HepG2 (cell line): ENCODE results near the gene MEX3A. TPM values are rescaled to one million over a fixed set of nuclear protein-coding genes. Genes with fewer than 3 reads are reported as not detected.

Experiments used
- ATAC-seq: fragments of 200-7000 bp; cut with Tn5 transposase; 3 replicates; pipeline ENCODE4 v1.9.1; 2020; ENCODE audit warnings: mild to moderate bottlenecking, moderate library complexity
- BruUV-seq: library from RNA; stranded (reverse); fragments of 400-500 nt; replicated peaks from 2 replicates; lab custom pipeline; 2021; lab: Mats Ljungman, UMichigan
- CTCF ChIA-PET: fragments of 300-600 bp; formaldehyde crosslinking; extraction: SDS; loops from one replicate; lab custom pipeline; 2021; ENCODE audit warnings: low total read pairs, inconsistent platforms, low intra/inter-chr PET ratio; lab: Yijun Ruan, JAX
- POLR2A ChIA-PET: fragments of 350-600 bp; sonication (Branson Sonifier 250); formaldehyde crosslinking; loops from one replicate; lab custom pipeline; 2020; ENCODE audit warnings: antibody characterized with exemption, inconsistent platforms; lab: Yijun Ruan, JAX
- DNase-seq: peaks from one replicate; pipeline ENCODE4 v3.0.0-alpha.2; 2015; ENCODE audit warnings: low spot score
- FAIRE-seq: peaks from 3 replicates; lab custom pipeline; 2011; peaks lifted over from hg19 to GRCh38; lab: Jason Lieb, UNC
- H2AFZ ChIP-seq: one replicate; pipeline ENCODE4 v1.6.1; 2011; ENCODE audit warnings: low read length, inconsistent platforms
- H3K27ac ChIP-seq: fragments of 300-600 bp; 3 replicates; pipeline ENCODE4 v1.8.0; 2011; ENCODE audit warnings: mixed run types, mild to moderate bottlenecking, mixed read lengths, low read length, inconsistent platforms; ENCODE audit not compliant: insufficient read depth; ENCODE audit errors: extremely low read length
- H3K27me3 ChIP-seq, 2 experiments: fragments of 200-600 bp in 1 of 2; 2 replicates in 1 of 2; 3 replicates in 1 of 2; pipeline versions ENCODE4 v1.6.0 to v1.8.0; 2011; ENCODE audit warnings: low read length in 2 of 2, mild to moderate bottlenecking in 2 of 2, moderate library complexity in 2 of 2, inconsistent platforms in 1 of 2; ENCODE audit not compliant: insufficient read depth in 2 of 2, control insufficient read depth in 1 of 2
- H3K36me3 ChIP-seq, 2 experiments: fragments of 200-600 bp in 1 of 2; replicated peaks in 1 of 2; 2 replicates in 1 of 2; 3 replicates in 1 of 2; pipeline versions ENCODE4 v1.5.1 to v1.8.0; 2011; ENCODE audit warnings: low read length in 2 of 2, inconsistent platforms in 1 of 2; ENCODE audit not compliant: insufficient read depth in 2 of 2, control insufficient read depth in 1 of 2
- H3K4me1 ChIP-seq: 2 replicates; pipeline ENCODE4 v1.5.1; 2012; ENCODE audit warnings: low read length, inconsistent platforms; ENCODE audit not compliant: insufficient read depth
- H3K4me2 ChIP-seq: 2 replicates; pipeline ENCODE4 v1.6.0; 2011; ENCODE audit warnings: low read depth, low read length, inconsistent platforms
- H3K4me3 ChIP-seq, 3 experiments: fragments of 200-600 bp in 1 of 3; sonication (generic), shearing (Covaris generic) in 1 of 3; replicated peaks in 1 of 3; 2 replicates each; pipeline ENCODE4 v1.5.1; 2011 to 2016; ENCODE audit warnings: low read length in 3 of 3, inconsistent platforms in 2 of 3, low read depth in 2 of 3, mild to moderate bottlenecking in 2 of 3, control low read depth in 1 of 3, mixed read lengths in 1 of 3; ENCODE audit not compliant: insufficient read depth in 1 of 3
- H3K79me2 ChIP-seq: one replicate; pipeline ENCODE4 v1.6.1; 2011; ENCODE audit warnings: low read length, inconsistent platforms; ENCODE audit not compliant: insufficient read depth
- H3K9ac ChIP-seq: 2 replicates; pipeline ENCODE4 v1.6.0; 2011; ENCODE audit warnings: mild to moderate bottlenecking, low read depth, low read length, inconsistent platforms; ENCODE audit not compliant: insufficient read depth
- H3K9me3 ChIP-seq: 2 replicates; pipeline ENCODE4 v1.5.1; 2012; ENCODE audit warnings: mild to moderate bottlenecking, low read length
- H4K20me1 ChIP-seq: 2 replicates; pipeline ENCODE4 v1.6.0; 2011; ENCODE audit warnings: inconsistent platforms, mild to moderate bottlenecking, low read length, moderate library complexity; ENCODE audit not compliant: insufficient read depth
- IRF2 ChIP-seq: IDR thresholded peaks from 2 replicates; pipeline ENCODE4 v1.6.1; 2018; ENCODE audit warnings: missing genetic modification reagents, missing compliant biosample characterization
- IRX3 ChIP-seq: sonication (generic); formaldehyde crosslinking; IDR thresholded peaks from 2 replicates; pipeline ENCODE4 v1.8.1; 2023; ENCODE audit warnings: mild to moderate bottlenecking, low read depth, missing genetic modification reagents, borderline replicate concordance
- POLR2AphosphoS5 ChIP-seq: IDR thresholded peaks from 2 replicates; pipeline ENCODE4 v1.6.1; 2012; ENCODE audit warnings: low read depth, low read length
- RELA ChIP-seq: sonication (generic); formaldehyde crosslinking; IDR thresholded peaks from 2 replicates; pipeline ENCODE4 v1.4.0; 2020; ENCODE audit warnings: missing genetic modification reagents
- RNF2 ChIP-seq: fragments of 450-650 bp; conservative IDR thresholded peaks from 2 replicates; pipeline ENCODE4 v1.6.1; 2016; ENCODE audit warnings: low read depth
- SIN3B ChIP-seq: fragments of 150-350 bp; IDR thresholded peaks from 2 replicates; pipeline ENCODE4 v1.6.1; 2014; ENCODE audit warnings: low read length
- ZBTB3 ChIP-seq: sonication (generic); formaldehyde crosslinking; IDR thresholded peaks from 2 replicates; pipeline ENCODE4 v1.4.0; 2020; ENCODE audit warnings: low read depth, mild to moderate bottlenecking, moderate library complexity, missing genetic modification reagents, borderline replicate concordance
- ZFP36L1 ChIP-seq: sonication (generic); formaldehyde crosslinking; IDR thresholded peaks from 2 replicates; pipeline ENCODE4 v1.8.0; 2022; ENCODE audit warnings: mild to moderate bottlenecking, missing genetic modification reagents, moderate library complexity
- ZFP36L2 ChIP-seq: sonication (generic); formaldehyde crosslinking; IDR thresholded peaks from 2 replicates; pipeline ENCODE4 v1.4.0; 2020; ENCODE audit warnings: missing genetic modification reagents
- ZNF607 ChIP-seq: sonication (generic); formaldehyde crosslinking; IDR thresholded peaks from 2 replicates; pipeline ENCODE4 v1.5.1; 2020; ENCODE audit warnings: missing genetic modification reagents, mild to moderate bottlenecking, borderline replicate concordance
- ZSCAN30 ChIP-seq: sonication (generic); formaldehyde crosslinking; IDR thresholded peaks from 2 replicates; pipeline ENCODE4 v1.5.0; 2020; ENCODE audit warnings: mild to moderate bottlenecking, missing genetic modification reagents
- WGBS: methylation state at CpG from one replicate; pipeline ENCODE4 v1.1.6; 2017; ENCODE audit warnings: low lambda C conversion rate; 5-methylcytosine and 5-hydroxymethylcytosine counted together
- in situ Hi-C: cut with HindIII; loops from 2 replicates; pipeline ENCODE4 v1.10.0; 2017; ENCODE audit warnings: low pct_unique_long_range_greater_than_20kb; ENCODE audit not compliant: extremely low pct_ligation_motif_present
- intact Hi-C: fragments of 100-400 bp; cut with micrococcal nuclease; formaldehyde crosslinking; loops from one replicate; pipeline ENCODE4 v1.10.0; 2022; ENCODE audit not compliant: unreplicated experiment
- polyA plus RNA-seq, 8 experiments: library from polyadenylated mRNA; depleted of rRNA in 3 of 8; stranded (reverse) in 7 of 8; unstranded in 1 of 8; fragments of >200 nt; fragmentation: Illumina TruSeq in 4 of 8; extraction: Trizol in 4 of 8; gene quantifications; 2 replicates each; pipeline versions ENCODE4 v1.2.1 to v1.2.3, GENCODE V29; 2011 to 2016; ENCODE audit warnings: low read depth in 4 of 8, missing spikeins in 1 of 8, mixed read lengths in 1 of 8; ENCODE audit not compliant: insufficient read depth in 1 of 8
- total RNA-seq, 5 experiments: library from RNA; depleted of rRNA; stranded (reverse); fragments of >200 nt; fragmentation: Illumina TruSeq; extraction: Trizol; gene quantifications; 2 replicates each; pipeline ENCODE4 v1.2.3, GENCODE V29; 2016; ENCODE audit warnings: low read depth in 1 of 5

MEX3A gene
- total and polyA plus RNA-seq, 2 of the 13 experiments (the other 11 are each of a cell fraction or from before 2014, with no cell fraction given): 7.6 to 9.1 TPM

GRCh38 chr1:156073740-156074139 is 8.5 kb downstream of the MEX3A start:
- BruUV-seq: no TSS peak
- Histone ChIP-seq H3K4me2 (no peak overlapping the region), H2AFZ (no peak overlapping the region), H3K79me2 (no peaks in the 10 kb centered on the region), H3K36me3 (peaks cover 5 to 14% of the 10 kb centered on the region in 2 experiments; a peak in 4 of 5 replicates), H3K9me3 (no peaks in the 10 kb centered on the region), H3K4me1 (peaks cover 40% of the 10 kb centered on the region), H3K4me3 (no peak overlapping the region), H4K20me1 (no peaks in the 10 kb centered on the region; the same call in 1 of the 2 replicates), H3K9ac (no peak overlapping the region), H3K27ac (no peak overlapping the region), H3K27me3 (no peaks in the 10 kb centered on the region)
- no peak for ATAC-seq
- no peak for FAIRE-seq
- intact Hi-C loops (no loop called here), in situ Hi-C loops (no loop called here)
- WGBS: 54% methylated on average over 5 of the region's 5 CpGs
- TF ChIP-seq ZBTB3 (CRISPR knock-in tag): no peak
- TF ChIP-seq IRX3: no peak
- no peak for TF ChIP-seq SIN3B
- TF ChIP-seq IRF2 (CRISPR knock-in tag): no peak
- TF ChIP-seq ZFP36L1 (CRISPR knock-in tag): no peak
- no peak for TF ChIP-seq ZSCAN30 (CRISPR knock-in tag)
- no peak for TF ChIP-seq ZFP36L2 (CRISPR knock-in tag)
- no peak for TF ChIP-seq RELA
- TF ChIP-seq RNF2: no peak
- no peak for TF ChIP-seq ZNF607 (CRISPR knock-in tag)
- TF ChIP-seq POLR2AphosphoS5: no peak
- ChIA-PET POLR2A (interaction anchor here (0.9 to 1.4 kb wide), 2 partner anchors 9 to 133 kb away, joined by 3 to 6 read pairs; partner anchors contain the start of gene MEX3A), CTCF (no interaction called here)
- DNase-seq: no peak
